Fibroblast of lung (primary cell): ENCODE measurements around the gene HPGDS.
"Not testable (repeated sequence)": the region's sequence is repeated elsewhere in the genome, so short reads cannot be mapped to it uniquely, and the experiment has no call there.

Source experiments
- EZH2 ChIP-seq: IDR thresholded peaks from 2 replicates; pipeline ENCODE4 v1.5.1; 2012; ENCODE audit warnings: low read length, control low read depth, mild to moderate bottlenecking; ENCODE audit errors: missing control alignments
- TF ChIP-seq, protein P1 (sequence below), 2 donors: IDR thresholded peaks in 1 of 2; conservative IDR thresholded peaks in 1 of 2; 1 replicate in 1 of 2; 2 replicates in 1 of 2; pipeline ENCODE4 v1.5.1; 2011 to 2012; ENCODE audit warnings: low read length in 2 of 2, control low read depth in 1 of 2, inconsistent platforms in 1 of 2, low read depth in 1 of 2, mild to moderate bottlenecking in 1 of 2

DNA sequence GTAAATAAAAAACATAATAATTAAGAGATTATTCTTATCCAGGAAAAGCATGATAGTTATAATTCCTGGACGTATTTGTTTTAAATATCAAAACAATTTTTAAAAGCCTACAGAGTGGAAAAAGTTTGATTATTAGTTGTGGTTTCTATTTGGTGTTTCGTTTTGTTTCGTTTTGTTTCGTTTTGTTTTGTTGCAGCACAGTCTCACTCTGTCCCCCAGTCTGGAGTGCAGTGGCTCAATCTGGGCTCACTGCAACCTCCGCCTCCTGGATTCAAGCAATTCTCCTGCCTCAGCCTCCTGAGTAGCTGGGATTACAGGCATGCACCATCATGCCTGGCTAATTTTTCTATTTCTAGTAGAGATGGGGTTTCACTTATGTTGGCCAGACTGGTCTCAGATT lies 5.8 kb downstream of the HPGDS start:
- TF ChIP-seq, protein P1, sequence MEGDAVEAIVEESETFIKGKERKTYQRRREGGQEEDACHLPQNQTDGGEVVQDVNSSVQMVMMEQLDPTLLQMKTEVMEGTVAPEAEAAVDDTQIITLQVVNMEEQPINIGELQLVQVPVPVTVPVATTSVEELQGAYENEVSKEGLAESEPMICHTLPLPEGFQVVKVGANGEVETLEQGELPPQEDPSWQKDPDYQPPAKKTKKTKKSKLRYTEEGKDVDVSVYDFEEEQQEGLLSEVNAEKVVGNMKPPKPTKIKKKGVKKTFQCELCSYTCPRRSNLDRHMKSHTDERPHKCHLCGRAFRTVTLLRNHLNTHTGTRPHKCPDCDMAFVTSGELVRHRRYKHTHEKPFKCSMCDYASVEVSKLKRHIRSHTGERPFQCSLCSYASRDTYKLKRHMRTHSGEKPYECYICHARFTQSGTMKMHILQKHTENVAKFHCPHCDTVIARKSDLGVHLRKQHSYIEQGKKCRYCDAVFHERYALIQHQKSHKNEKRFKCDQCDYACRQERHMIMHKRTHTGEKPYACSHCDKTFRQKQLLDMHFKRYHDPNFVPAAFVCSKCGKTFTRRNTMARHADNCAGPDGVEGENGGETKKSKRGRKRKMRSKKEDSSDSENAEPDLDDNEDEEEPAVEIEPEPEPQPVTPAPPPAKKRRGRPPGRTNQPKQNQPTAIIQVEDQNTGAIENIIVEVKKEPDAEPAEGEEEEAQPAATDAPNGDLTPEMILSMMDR (conservative IDR thresholded peaks at IDR 0.05 in 1 of 2, IDR thresholded peaks at IDR 0.05 in 1 of 2; ENCODE audit: low read depth in 1 of 2, low read length in 2 of 2): not testable (repeated sequence)
- not testable (repeated sequence) for TF ChIP-seq EZH2
